Stomach (tissue), 9 donors: ENCODE results near the gene ZC3H14. TPM values are rescaled to one million over a fixed set of nuclear protein-coding genes. Genes with fewer than 3 reads are reported as not detected.

Source experiments
- DNase-seq, 2 donors: peaks; one replicate each; pipeline versions ENCODE4 v3.0.0 to v3.0.0-alpha.2; 2013 to 2019
- H3K27ac ChIP-seq, 5 donors: fragments of 200-600 bp in 4 of 5; sonication (generic) in 4 of 5; one replicate each; pipeline ENCODE4 v1.5.1; 2013 to 2019; ENCODE audit warnings: mild to moderate bottlenecking in 1 of 5, moderate library complexity in 1 of 5
- H3K27me3 ChIP-seq, 3 donors: fragments of 200-600 bp; sonication (generic); one replicate each; pipeline ENCODE4 v1.5.1; 2017 to 2019; ENCODE audit warnings: mixed run types in 1 of 3
- H3K36me3 ChIP-seq, 4 donors: fragments of 200-600 bp; sonication (generic); 1 replicate in 3 of 4; 2 replicates in 1 of 4; pipeline ENCODE4 v1.5.1; 2016 to 2019
- H3K4me1 ChIP-seq, 4 donors: fragments of 200-600 bp; sonication (generic); one replicate each; pipeline ENCODE4 v1.5.1; 2016 to 2019
- H3K4me3 ChIP-seq, 4 donors: fragments of 200-600 bp; sonication (generic) in 3 of 4; one replicate each; pipeline ENCODE4 v1.5.1; 2016 to 2019; ENCODE audit warnings: mild to moderate bottlenecking in 1 of 4
- H3K9me3 ChIP-seq, 4 donors: fragments of 200-600 bp; sonication (generic); one replicate each; pipeline ENCODE4 v1.5.1; 2016 to 2019
- EP300 ChIP-seq: sonication (generic); formaldehyde crosslinking; IDR thresholded peaks from one replicate; pipeline ENCODE4 v1.6.1; 2017; ENCODE audit warnings: antibody characterized with exemption
- POLR2A ChIP-seq, 4 donors: fragments of 450-650 bp; IDR thresholded peaks; one replicate each; pipeline ENCODE4 v1.6.1; 2016; ENCODE audit warnings: antibody characterized with exemption in 4 of 4, control low read depth in 2 of 4, mild to moderate bottlenecking in 1 of 4, moderate library complexity in 1 of 4
- POLR2AphosphoS5 ChIP-seq, 3 donors: sonication (generic); formaldehyde crosslinking; IDR thresholded peaks; one replicate each; pipeline ENCODE4 v1.6.1; 2016; ENCODE audit warnings: antibody characterized with exemption in 3 of 3
- WGBS, 5 donors: extraction: QIAGEN DNeasy Blood & Tissue Kit in 3 of 5; methylation state at CpG; one replicate each; pipeline versions ENCODE4 v1.1.5 to v1.1.7; 2013 to 2018; 5-methylcytosine and 5-hydroxymethylcytosine counted together
- intact Hi-C: fragments of 100-400 bp; cut with DNase I; formaldehyde crosslinking; loops from one replicate; pipeline ENCODE4 v1.15.1; 2023; ENCODE audit warnings: low total_unique reads
- polyA plus RNA-seq, 3 donors: library from polyadenylated mRNA; stranded (reverse); fragments of 200-250 nt; gene quantifications; one replicate each; pipeline ENCODE4 v1.2.3, GENCODE V29; 2013
- small RNA-seq, 4 donors: library from RNA; depleted of rRNA; stranded (forward); fragments of <200 nt; gene quantifications; one replicate each; pipeline ENCODE3, GENCODE V24; 2016
- total RNA-seq, 5 donors: library from RNA; depleted of rRNA; stranded (reverse); fragments of >200 nt; gene quantifications; one replicate each; pipeline versions ENCODE4 v1.1.0 to v1.2.3, GENCODE V29; 2014 to 2016
- TF ChIP-seq, protein P1 (sequence below), 7 experiments: fragments of 450-650 bp in 4 of 7; fragments of 200-600 bp in 3 of 7; sonication (generic) in 3 of 7; IDR thresholded peaks; one replicate each; pipeline ENCODE4 v1.5.1; 2016 to 2019; ENCODE audit warnings: antibody characterized with exemption in 7 of 7, control low read depth in 2 of 7, mild to moderate bottlenecking in 1 of 7
- donor health status: healthy with polysubstance abuse.
- donor health status: Bipolar disorder and iron deficiency.
- donor health status: healthy.

ZC3H14 gene
- total and polyA plus RNA-seq, 8 donors = 18.0 to 83.9 (median 62.2) TPM

GRCh38 chr14:88668448-88669116, 105.7 kb downstream of the ZC3H14 start:
- Histone ChIP-seq H3K27ac (no peak overlapping the region), H3K27me3 (no peaks in the 10 kb centered on the region), H3K9me3 (no peaks in the 10 kb centered on the region), H3K36me3 (no peaks in the 10 kb centered on the region), H3K4me3 (no peak overlapping the region), H3K4me1 (peaks cover 0 to 11% (median 8%) of the 10 kb centered on the region in 4 donors)
- no peak for DNase-seq
- no peak for TF ChIP-seq EP300
- TF ChIP-seq, protein P1, sequence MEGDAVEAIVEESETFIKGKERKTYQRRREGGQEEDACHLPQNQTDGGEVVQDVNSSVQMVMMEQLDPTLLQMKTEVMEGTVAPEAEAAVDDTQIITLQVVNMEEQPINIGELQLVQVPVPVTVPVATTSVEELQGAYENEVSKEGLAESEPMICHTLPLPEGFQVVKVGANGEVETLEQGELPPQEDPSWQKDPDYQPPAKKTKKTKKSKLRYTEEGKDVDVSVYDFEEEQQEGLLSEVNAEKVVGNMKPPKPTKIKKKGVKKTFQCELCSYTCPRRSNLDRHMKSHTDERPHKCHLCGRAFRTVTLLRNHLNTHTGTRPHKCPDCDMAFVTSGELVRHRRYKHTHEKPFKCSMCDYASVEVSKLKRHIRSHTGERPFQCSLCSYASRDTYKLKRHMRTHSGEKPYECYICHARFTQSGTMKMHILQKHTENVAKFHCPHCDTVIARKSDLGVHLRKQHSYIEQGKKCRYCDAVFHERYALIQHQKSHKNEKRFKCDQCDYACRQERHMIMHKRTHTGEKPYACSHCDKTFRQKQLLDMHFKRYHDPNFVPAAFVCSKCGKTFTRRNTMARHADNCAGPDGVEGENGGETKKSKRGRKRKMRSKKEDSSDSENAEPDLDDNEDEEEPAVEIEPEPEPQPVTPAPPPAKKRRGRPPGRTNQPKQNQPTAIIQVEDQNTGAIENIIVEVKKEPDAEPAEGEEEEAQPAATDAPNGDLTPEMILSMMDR (IDR thresholded peaks at IDR 0.05) = no peak
- no peak for TF ChIP-seq POLR2AphosphoS5 (IDR thresholded peaks at IDR 0.05)
- no peak for TF ChIP-seq POLR2A (IDR thresholded peaks at IDR 0.05)
- 85 to 91% (median 88%) methylated on average over 3 of the region's 3 CpGs for WGBS, 5 donors
- intact Hi-C loops = no loop called here

- no peak for DNase-seq
- Histone ChIP-seq H3K36me3 (no peaks in the 10 kb centered on the region), H3K9me3 (no peaks in the 10 kb centered on the region), H3K4me1 (peaks cover 0 to 11% (median 8%) of the 10 kb centered on the region in 4 donors), H3K27ac (no peak overlapping the region), H3K4me3 (no peak overlapping the region), H3K27me3 (no peaks in the 10 kb centered on the region)
- WGBS, 5 donors = 70 to 100% (median 77%) methylated on average over 3 to 4 of the region's 4 CpGs
- intact Hi-C loops = no loop called here
- TF ChIP-seq EP300 = no peak
- TF ChIP-seq, protein P1 (IDR thresholded peaks at IDR 0.05) = no peak
- no peak for TF ChIP-seq POLR2AphosphoS5 (IDR thresholded peaks at IDR 0.05)
- no peak for TF ChIP-seq POLR2A (IDR thresholded peaks at IDR 0.05)
Measured at GRCh38 chr14:88669346-88669745, 106.5 kb downstream of the ZC3H14 start.

Small RNAs within 50 kb of the gene (small RNA-seq; reads per million reads assigned to genes)
- gene RNU4-22P = 0 reads per million in 4 donors

Other genes starting within 250 kb of the ZC3H14 start
- gene KCNK10, start 239.8 kb upstream of the ZC3H14 start, total RNA-seq = 1 to 10 TPM in 4 of 5 donors, not detected in 1; 1.0 to 8.7 (median 1.8) TPM
- under 1 TPM; 0.06 to 0.61 (median 0.35) TPM for gene KCNK10, start 239.8 kb upstream of the ZC3H14 start, polyA plus RNA-seq
- 10 to 100 TPM in 4 of 5 donors, under 1 TPM in 1; 0.58 to 30.3 (median 20.9) TPM for gene SPATA7, start 177.4 kb upstream of the ZC3H14 start, total RNA-seq
- gene SPATA7, start 177.4 kb upstream of the ZC3H14 start, polyA plus RNA-seq = 10 to 100 TPM in 1 of 3 donors, 1 to 10 TPM in 2; 4.5 to 25.5 (median 5.0) TPM
- 10 to 100 TPM; 18.3 to 63.0 (median 20.0) TPM for gene PTPN21, start 8.0 kb upstream of the ZC3H14 start, total RNA-seq
- 10 to 100 TPM in 1 of 3 donors, 1 to 10 TPM in 2; 3.5 to 11.3 (median 9.3) TPM for gene PTPN21, start 8.0 kb upstream of the ZC3H14 start, polyA plus RNA-seq
- 10 to 100 TPM in 2 of 5 donors, 1 to 10 TPM in 1, under 1 TPM in 1, not detected in 1; 0.89 to 10.3 (median 6.8) TPM for gene EML5, start 229.9 kb downstream of the ZC3H14 start, total RNA-seq
- under 1 TPM; 0.19 to 0.92 (median 0.30) TPM for gene EML5, start 229.9 kb downstream of the ZC3H14 start, polyA plus RNA-seq